Peyer's patch (tissue), 4 donors: ENCODE measurements around the gene NETO1.

Experiments used
- CTCF ChIP-seq, 6 experiments: fragments of 450-650 bp in 4 of 6; fragments of 200-600 bp in 2 of 6; sonication (generic) in 1 of 6; IDR thresholded peaks; one replicate each; pipeline ENCODE4 v1.5.1; 2017 to 2019; ENCODE audit warnings: antibody characterized with exemption in 6 of 6, mild to moderate bottlenecking in 3 of 6, moderate library complexity in 1 of 6
- POLR2A ChIP-seq, 2 donors: fragments of 450-650 bp; IDR thresholded peaks; one replicate each; pipeline ENCODE4 v1.5.1; 2017; ENCODE audit warnings: antibody characterized with exemption in 2 of 2, mild to moderate bottlenecking in 2 of 2, moderate library complexity in 2 of 2

GRCh38 chr18:72799106-72799505, 68.7 kb downstream of the NETO1 start:
- TF ChIP-seq POLR2A (IDR thresholded peaks at IDR 0.05) (no peak), CTCF (IDR thresholded peaks at IDR 0.05) (no peak)
